HuH-7 (cell line): ENCODE measurements around the gene TSSK2.

Experiments
- DNase-seq: peaks from one replicate; pipeline ENCODE4 v3.0.0; 2011; ENCODE audit warnings: low spot score

The TSSK2 gene

DNA sequence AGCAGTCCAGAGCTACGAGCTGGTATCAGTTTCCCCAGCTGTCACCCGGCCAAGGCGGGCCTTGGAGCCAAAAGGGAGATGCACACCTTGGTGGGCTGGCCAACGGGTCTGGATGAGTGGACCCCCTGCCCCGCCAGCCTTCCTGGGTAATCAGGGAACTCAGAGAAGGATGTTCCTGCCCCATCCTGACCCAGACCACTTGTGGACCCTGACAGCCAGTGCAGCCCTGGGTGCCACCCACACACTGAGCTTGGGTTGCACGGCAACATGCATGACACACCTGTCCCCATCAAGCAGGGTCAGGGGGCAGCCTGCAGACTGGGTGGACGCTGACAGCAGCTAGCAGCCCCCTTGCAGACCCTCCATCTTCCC, 38.8 kb downstream of the TSSK2 start:
- DNase-seq: no peak

DNA sequence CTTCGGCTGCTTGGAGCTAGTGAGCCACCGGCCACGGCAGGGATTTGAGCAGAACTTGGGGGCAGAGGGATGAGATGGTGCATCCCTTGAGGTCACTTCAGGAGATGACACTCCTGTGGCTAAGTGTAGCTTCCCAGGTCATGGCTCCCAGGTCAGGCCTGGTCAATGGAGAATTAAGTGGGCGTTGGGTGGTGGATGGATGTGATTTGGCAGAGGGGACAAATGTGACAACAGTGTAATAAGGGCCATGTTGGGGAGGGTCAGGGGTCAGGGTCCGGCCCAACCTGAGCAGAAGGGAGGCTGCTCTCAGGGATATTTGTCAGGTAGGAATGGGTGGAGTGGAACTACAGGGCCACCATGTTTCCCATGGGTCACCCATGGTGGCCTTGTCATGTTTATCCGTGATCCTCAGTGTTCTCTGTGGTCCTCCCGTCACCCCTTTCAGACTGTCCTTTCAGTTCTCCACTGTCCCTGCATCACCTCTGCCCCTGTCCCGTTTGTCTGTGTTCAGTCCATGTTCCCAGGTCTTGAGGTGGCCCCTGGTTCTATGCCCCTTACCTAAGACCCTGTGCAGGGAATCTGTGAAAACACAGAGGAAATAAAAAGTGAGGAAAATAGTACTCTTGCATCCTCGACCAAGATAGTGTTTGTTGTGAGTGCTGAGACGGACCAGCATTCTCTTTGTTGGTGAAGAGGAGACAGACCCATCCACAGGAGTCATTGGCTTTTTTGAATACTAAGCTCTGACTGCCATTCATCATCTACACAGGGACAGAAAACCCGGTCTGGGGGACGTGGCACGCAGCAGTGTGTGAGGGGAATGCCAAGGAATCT, 41.3 kb downstream of the TSSK2 start:
- DNase-seq: no peak

DNA sequence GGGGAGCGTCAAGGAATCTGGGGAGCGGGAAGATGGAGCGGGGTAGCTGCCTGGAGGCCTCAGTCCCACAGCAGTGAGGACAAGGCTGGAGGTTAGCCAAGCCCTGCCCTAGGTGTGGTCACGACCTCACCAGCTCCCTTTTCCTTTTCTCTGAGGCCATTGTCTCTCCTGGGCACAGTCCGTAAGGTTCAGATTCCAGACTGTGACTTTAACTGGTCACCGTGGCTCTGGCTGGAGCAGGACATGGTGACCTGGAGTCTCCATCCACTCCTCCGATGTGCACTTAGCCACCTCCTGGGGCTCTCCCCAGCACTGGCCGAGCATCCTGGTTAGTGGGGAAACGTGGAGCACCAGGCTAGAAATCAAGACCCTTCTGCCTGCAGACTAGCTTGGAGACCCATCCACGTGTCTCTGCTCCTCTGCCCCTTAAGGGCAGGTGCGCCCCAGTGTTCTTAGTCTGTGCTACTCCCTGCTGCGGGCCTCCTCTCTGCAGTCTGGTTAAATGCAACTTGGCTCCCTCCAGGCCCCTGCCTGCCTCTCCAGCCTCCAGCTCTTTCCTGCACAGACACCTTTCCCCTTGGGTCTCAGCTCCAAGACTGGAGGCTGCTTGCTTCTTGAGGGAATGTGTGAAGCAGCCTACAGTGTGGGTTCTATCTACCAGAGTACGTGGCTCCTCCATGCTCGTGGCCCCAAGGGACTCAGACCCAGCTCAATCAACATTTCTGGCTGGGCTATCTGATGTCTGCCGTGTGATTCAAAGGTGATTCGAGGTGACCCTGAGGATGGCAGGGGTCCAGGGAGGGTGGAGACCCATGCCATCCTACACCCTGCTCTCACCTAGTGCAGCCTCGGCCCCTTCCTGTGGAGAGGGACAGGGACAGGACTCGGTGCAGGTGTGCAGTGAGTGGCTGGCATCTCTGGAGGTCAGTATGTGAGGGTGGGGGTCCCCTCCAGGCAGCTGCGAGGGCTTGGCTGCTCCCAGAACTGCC, 42.2 kb downstream of the TSSK2 start:
- DNase-seq: no peak

DNA sequence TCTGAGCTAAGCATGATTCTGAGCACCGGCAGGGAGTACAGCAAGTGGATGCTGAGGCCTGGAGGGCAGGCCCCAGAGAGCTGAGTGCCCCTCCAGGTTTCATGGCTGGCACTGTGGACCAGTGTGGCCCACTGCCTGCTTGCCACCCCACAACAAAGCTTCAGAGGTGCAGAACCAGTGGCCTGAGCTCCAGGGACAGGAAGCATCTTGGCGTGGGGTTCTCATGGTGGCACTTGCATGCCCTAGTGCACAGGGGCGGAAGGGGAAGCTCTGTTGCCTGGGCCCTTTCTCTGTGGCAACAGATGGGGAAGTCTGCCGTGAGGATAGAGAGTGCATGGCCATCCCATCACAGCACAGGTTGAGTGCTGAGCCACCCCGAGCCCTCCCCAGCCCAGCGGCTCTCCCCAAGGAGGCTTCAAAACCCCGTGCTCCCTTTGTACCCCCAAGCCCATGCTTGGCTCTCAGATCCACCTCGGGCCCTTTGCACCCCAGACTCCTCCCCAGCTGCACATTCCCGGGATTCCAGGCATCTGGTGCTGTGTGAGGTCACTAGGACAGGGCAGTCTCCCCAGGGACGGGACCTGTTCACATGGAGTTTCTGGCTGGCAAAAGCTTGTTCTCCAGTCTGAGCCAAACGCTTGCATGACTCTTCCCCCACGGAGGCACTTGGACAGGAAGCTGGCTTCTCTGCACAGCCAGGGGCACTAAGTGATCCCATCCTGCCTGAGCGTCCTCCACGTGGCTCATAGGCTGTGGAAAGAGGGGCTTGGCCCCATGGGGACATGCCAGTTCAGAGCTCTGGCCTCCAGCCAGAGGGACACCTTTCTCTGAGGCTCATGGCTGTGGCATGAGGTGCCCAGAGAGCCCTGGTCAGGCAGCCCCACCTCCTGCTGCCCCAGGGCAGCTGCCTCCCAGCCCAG, 43.3 kb downstream of the TSSK2 start:
- no peak for DNase-seq

DNA sequence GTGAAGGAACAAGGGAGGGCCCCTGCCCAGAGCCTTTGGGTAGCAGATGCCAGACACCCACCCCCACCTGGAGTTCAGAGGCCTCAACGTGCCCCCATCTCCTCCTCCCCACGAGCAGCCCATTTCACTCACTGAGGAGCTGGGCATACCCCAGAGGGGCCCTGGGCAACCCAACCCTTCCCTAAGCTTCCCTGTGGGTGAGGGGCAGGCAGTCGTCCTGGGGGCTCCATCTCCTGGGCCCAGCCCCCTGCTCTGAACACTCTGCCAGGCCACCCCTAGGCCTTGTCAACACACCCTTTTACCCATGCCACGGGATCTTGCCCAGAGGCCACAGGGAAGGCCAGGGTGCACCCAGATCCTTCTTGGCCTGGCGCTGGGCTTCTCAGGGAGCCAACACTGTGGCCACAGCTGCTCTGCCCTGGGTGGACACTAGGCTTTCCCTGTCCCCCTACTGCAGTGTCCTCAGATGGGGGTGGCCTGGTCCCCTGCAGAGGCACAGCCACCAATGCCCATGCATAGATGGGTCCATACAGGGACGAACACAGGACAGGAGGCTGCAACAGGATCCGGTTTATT, 44.0 kb downstream of the TSSK2 start:
- no peak for DNase-seq

DNA sequence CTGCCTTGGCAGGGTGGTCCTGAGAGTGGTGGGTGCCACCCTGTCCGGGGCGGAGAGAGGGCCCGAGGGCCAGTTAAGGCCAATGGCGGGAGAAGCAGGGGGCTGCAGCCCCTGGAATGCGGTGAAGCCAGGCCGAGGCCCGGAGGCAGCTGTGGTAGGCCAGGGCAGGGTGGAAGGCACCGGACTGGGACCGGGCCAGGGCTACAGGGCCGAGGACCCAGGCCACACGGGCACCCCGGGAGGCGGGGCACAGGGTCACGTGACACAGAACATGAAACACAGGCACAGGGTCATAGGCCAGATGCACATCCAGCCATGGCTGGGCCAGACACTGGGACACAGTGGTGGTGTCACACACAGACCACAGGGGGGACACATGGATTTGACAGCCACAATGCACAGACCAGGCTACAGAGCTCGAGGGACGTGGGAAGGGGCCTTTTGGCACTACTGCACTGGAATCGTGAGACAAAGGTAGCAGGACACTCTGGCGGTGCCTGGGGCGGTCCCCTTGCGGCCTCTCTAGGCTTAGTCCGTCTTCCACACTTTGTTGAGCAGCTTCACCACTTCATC, 44.6 kb downstream of the TSSK2 start:
- DNase-seq: no peak

DNA sequence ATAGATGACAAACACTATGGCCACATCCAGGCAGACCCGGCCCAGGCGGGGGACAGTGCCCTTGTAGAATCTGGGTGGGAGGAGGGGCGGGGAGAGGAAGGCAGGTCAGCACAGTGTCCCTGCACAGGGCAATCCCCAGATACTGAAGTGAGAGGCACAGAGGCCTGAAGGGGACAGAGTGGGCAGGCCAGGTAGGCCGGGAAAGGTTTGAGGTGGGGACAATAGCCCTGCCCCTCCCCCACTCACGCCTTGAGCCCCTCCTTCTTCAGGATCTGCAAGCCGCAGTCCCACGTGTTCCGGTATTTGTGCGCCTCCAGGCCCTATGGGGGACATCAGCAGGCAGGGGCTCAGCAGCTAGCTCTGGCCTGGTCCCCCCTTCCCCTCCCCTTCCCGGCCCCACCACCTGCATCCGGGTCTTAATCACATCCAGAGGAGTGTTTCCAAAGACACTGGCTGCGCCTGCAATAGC, 45.1 kb downstream of the TSSK2 start:
- no peak for DNase-seq

DNA sequence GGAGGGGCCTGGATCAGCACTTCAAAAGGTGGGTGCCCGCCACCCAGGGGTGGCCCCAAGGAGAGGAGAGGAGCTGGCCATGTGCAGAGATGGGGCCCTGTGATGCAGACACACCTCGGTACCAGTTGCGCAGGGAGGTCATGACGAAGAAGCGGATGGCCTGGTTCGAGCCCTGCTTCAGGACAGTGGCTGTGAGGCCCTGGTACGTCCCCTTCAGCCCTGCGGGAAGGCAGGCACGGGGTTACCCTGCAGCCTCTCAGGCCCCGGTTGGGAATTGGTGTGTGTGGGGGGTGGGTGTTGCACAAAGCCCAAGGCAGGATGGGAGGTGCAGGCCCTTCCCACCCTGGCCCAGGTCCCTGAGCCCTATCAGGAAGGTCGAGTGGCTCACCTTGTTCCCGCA, 45.6 kb downstream of the TSSK2 start:
- no peak for DNase-seq

DNA sequence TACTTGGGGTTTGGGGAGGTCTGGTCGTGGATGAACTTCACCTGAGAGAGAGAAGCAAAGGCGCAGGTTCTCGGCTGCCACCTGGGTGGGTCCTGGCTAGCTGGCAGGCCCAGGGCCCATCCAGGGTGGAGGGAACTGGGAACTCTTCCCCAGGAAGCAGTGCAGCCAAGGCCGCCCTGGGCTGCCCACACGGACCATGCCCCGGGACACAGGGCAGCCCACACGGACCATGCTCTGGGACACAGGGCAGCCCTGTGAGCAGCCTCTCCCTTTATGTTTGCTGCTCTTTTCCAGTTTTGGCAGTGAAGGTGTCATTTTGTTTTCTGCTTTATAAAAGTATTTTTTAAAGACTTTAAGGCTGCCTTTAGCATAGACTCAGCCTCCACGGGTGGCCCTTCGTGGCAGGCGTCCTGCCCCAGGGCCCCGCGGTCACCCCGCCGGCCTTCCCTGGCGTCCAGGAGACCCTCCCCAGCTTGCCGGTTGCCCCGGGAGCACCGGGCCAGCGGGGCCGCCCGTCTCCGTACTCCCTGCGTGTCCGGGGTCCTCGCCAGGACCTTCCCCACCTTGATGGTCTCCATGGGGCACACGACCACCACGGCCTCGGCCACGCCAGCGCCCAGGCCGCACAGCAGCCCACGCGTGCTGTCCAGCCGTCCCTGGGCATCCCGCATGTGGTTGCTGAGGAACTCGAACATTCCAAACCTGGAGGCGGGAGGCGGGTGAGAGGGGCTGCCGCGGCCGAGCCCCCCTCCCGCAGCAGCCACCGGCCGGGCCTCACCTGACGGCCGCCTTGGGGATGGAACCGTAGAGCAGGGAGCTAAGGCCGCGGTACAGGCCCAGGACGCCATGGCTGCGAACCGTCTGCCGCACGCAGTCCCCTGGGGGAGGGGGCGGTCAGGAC, 46.3 kb downstream of the TSSK2 start:
- DNase-seq: no peak

DNA sequence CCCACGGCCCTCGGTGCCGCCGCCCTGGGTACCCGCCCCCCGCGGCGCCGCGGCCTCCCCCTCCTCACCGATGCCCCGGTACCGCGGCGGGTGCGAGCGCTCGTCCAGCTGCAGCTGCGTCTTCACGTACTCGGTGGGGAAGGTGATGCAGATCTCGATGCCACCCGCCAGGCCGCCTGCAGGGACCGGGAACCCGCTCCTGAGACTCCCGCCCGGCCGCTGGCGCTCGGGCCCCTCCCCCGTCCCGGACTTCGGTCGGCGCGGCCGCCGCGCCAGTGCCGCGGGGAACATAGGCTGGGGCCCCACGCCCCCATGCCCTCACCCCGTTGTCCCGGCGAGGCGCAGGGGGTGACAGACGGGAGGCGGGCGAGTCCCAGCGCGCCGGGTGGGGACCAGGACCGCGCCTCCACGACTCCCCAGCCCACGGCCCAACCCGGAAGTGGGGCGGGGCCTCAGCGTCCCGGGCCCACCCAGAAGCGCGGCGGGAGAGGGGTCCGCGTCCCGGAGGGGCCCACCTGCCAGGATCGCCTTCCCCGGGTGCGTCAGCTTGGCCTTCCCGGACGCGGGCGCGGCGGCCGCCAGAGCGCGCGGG, 47.1 kb downstream of the TSSK2 start:
- DNase-seq: peak; percentile 72

DNA sequence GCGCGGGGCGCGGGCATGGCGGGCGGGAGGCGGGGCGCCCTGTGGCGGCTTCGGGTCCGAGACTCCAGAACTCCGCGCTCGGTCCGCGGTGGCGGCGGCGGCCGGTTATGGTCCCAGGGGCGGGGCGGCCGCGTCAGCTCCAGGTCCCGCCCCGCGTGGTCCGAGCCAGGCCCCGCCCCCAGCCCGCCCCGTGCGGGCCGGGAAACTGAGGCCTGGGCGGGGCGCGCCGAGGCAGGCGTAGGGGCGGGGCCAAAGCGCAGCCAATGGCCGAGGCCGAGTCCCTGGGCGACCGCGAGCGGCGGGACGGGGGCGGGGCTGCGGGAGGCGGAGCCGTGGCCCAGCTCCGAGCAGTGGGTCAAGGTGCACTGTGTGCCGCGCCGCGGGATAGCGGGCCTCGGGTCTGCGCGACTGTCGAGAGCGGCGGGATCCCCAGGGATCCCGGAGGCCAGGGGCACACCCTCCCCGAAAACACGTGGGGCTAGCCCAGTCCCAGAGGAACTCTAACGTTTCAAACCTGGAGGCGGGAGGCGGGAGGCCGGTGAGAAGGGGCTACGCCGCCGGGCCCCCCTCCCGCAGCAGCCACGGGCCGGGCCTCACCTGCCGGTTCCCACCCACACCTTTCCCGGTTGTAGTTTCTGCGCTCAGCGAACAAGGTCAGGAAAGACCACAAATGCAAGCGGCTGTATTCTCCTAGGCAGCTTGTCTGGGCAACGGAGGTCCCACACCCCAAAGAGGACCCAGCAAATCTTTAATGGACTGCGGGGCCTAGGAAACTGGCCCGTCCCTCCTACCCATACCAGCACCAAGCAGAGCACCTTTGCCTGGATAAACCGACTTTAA, 47.8 kb downstream of the TSSK2 start, which contains the start of gene SLC25A1:
Gene SLC25A1 (minus strand): TSS at position 80 of the 840 bp plus-strand sequence. CDS start 63 bp downstream, at position 17.
- DNase-seq: peak; percentile 97

DNA sequence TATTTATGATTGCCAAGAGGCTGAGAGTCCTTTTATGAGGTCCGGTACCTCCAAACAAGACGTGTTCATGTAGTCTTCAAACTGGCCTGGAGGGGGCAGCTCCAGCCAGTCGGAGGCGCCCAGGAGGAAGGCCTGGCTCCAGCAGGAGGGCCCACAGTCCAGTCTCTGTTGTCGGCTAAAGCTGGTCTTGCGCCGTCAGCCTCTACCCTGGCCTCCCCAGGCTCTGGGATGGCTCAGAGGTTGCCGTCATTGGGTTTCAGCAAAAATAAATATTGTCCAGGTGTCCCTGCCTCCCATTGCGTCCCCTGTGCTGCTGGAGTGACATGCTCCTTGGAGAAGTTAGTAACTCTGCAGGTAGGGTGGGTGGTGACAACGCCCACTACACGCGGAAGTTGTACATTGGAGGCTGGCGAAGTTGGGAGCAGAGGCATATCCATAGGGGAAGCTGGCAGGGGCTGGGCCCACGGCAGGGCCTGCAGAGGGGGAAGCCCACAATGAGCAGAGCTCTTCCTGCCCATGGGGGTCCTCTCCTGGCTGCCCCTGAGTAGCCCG, 48.5 kb downstream of the TSSK2 start:
- DNase-seq: peak; percentile 91

DNA sequence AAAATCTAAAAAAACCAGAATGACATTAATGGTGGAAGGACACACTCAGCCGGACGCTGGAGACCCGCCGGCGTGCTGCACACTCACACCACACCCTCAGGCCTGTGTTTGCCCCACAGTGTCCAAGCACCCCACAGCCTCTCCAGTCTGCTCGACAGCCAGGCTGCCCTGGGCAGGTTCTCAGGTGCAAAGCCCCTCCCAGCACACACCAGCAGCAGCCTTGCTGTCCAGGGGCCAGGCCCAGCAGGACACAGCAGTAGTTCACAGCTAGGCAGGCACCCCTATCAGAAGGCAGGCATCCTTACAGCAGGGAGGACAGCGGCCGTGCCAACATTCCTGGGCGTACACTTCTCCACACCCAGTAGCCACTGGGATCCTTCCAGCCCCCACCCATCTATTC, 49.1 kb downstream of the TSSK2 start:
- DNase-seq: no peak

DNA sequence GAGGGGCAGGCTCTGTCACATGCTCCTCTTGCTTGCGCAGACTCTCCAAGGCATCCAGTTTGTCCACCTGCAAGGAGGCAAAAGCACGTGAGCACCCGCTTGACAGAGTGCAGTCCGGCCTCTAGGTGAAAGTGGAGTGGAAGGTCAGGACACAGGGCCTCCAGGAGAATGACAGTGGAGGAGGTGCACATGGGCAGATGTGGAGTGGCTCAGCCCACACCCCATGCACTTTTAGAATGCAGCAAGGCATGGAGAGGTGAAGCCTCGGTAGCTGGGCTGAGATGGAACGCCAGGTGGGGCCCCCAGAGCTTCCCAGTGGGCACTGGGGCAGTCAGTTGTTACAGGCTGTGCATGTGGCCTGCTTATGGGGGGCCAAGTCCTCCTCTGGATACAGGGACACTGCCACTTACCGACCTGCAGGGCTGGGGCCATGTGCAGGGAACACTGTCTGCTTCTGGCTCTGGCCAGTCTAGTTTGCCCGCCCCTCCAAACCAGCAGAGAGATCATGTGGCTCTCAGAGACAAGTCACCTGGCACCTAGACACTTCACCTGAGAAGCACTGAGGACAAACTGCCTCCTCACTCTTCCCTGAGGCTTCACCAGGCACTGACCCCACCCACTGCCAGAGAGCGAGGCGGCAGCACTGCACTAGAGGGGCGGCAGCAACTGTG, 49.8 kb downstream of the TSSK2 start:
- DNase-seq: no peak

DNA sequence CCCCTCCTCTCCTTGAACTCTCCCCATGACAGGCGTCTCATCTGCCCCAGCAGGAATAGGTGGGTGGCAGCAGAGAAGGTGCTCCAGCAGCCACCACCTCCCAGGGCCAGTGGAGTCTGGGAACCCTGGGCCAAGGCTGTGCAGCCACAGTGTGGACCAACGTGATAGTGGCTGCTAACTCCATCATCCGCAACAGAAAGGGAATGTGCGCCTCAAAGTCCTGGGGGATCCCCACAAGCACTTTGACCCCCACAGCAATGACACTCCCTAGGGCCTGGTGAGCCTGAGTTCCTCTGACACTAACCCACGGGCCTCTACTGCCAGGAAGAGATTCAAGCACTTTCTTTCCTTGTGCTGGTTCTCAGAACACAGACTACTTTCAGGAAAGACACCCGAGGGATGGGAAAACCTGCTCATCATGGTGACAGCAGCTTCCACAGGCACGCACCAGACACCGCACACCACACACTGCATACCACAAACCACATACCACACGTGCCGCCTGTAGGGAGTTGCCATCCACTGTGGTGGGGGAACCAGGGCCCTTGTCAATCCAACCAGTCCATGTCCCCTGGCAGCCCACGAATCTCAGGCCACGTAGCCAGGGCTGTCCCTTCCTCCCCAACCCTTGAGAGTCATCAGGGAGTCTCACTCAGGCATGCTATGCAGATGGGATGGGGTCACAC, 50.8 kb downstream of the TSSK2 start:
- DNase-seq: no peak
